Measurements from ENCODE around the gene AKAP8L. TPM values are rescaled to one million over a fixed set of nuclear protein-coding genes. Genes with fewer than 3 reads are reported as not detected.

AKAP8L gene
- total RNA-seq, 4 donors from 2014 or later: 82.4 to 157 (median 117) TPM

DNA sequence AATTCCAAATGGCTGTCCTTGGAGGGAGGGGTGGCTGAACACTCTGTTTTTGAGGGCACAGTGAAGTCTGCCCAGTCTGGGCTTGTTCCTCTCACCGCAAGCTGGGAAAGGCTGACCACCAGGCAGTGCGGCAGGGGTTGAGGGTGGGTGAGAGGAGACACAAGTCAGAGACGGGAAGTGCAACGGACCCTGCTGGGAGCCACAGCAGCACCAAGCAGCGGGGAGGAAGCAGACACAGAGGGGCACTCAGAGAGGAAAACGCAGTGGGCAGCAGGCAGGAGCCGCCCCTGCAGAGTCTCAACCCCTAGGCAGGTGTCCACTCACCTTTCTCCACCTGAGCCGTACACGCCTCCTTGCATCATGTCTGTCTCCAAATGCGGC is 15.6 kb downstream of the AKAP8L start:
- peak overlapping the region in 1 of 2 donors; percentile 76 for H3K27ac ChIP-seq
- intact Hi-C loops (cut with DNase I; ENCODE audit: low total_unique reads): no loop called here
- H3K27me3 ChIP-seq: no peaks in the 10 kb centered on the region
- peaks cover 0 to 22% of the 10 kb centered on the region in 2 donors for H3K4me1 ChIP-seq
- no peaks in the 10 kb centered on the region for H3K9me3 ChIP-seq
- DNase-seq: no peak
- no peaks in the 10 kb centered on the region for H3K36me3 ChIP-seq
- TF ChIP-seq POLR2A (IDR thresholded peaks at IDR 0.05): no peak
- TF ChIP-seq CTCF (IDR thresholded peaks at IDR 0.05): no peak
- no peak overlapping the region for H3K4me3 ChIP-seq

- peak overlapping the region in 1 of 2 donors; percentile 76 for H3K27ac ChIP-seq
- no peaks in the 10 kb centered on the region for H3K9me3 ChIP-seq
- no peak for DNase-seq
- H3K4me1 ChIP-seq: peaks cover 0 to 22% of the 10 kb centered on the region in 2 donors
- intact Hi-C loops (cut with DNase I; ENCODE audit: low total_unique reads): no loop called here
- no peaks in the 10 kb centered on the region for H3K27me3 ChIP-seq
- TF ChIP-seq POLR2A (IDR thresholded peaks at IDR 0.05): no peak
- TF ChIP-seq CTCF (IDR thresholded peaks at IDR 0.05): no peak
- H3K4me3 ChIP-seq: no peak overlapping the region
- no peaks in the 10 kb centered on the region for H3K36me3 ChIP-seq
These were observed 16.2 kb downstream of the AKAP8L start for GRCh38 chr19:15402411-15403150.

DNA sequence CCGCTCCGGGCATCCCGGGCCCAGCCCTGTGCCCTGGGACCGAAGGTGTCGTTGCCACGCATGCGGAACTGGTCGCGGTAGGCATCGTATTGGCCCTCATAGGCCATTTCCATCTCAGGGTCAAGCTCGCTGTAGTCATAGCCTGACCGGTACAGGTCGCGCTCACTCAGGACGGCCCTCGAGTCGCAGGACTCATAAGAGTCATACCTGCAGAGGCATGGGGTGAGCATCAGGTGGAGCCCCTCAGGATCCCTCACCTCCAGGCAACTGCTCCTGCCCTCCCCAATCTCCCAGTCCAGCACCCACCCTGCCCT is 17.4 kb downstream of the AKAP8L start:
- Histone ChIP-seq H3K36me3 (no peaks in the 10 kb centered on the region), H3K27ac (no peak overlapping the region), H3K27me3 (no peaks in the 10 kb centered on the region), H3K4me3 (no peak overlapping the region), H3K4me1 (peaks cover 0 to 22% of the 10 kb centered on the region in 2 donors), H3K9me3 (no peaks in the 10 kb centered on the region)
- intact Hi-C loops (cut with DNase I; ENCODE audit: low total_unique reads): no loop called here
- TF ChIP-seq POLR2A (IDR thresholded peaks at IDR 0.05) (no peak), CTCF (IDR thresholded peaks at IDR 0.05) (no peak)
- no peak for DNase-seq

DNA sequence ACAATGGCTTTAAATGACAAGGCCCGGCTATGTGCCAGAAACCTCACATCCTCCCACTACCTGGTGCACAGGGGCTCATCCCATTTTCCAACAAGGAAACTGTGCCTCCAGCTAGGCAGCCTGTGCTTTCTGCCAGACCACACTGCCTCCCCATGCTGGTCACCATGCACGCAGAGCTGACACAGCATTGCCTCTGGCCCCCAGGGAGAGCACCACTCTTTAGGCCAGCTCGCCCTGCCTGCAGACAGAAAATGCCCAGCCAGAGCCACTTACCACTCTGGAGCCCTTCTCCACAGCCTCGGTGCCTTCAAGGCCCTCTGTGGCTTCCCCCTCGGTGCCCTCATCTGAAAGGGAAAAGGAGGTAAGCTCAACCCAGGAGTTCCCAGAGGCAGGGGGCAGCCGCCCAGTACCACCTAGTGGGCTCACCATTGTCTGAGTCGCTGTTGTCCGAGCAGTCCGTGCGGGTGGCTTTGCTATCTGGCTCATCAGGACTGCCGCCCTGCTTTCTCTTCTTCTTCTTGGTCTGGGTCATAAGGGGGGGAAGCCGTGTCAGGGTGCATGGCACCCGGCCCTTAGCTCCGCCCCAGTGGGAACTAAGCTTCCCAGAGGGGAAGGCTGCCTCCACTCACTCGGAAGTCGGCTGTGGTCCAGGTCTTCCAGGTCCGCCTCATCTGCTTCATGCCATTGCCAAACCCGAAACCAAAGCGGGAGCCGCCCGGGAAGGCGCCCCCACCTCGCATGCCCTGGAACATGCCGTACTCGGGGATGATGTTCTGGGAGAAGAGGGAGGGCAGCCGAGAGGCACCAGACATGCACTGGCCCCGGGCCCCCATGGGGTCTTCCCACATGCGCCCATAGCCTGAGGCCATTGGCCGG is 18.0 kb downstream of the AKAP8L start:
- intact Hi-C loops (cut with DNase I; ENCODE audit: low total_unique reads): no loop called here
- H3K27ac ChIP-seq: peak overlapping the region in 1 of 2 donors; percentile 15
- DNase-seq: peak in 1 of 2 donors; percentile 42
- TF ChIP-seq CTCF (IDR thresholded peaks at IDR 0.05) (no peak), POLR2A (IDR thresholded peaks at IDR 0.05) (no peak)
- H3K27me3 ChIP-seq: no peaks in the 10 kb centered on the region
- H3K4me3 ChIP-seq: no peak overlapping the region
- H3K4me1 ChIP-seq: peaks cover 0 to 22% of the 10 kb centered on the region in 2 donors
- H3K36me3 ChIP-seq: no peaks in the 10 kb centered on the region
- H3K9me3 ChIP-seq: no peaks in the 10 kb centered on the region

DNA sequence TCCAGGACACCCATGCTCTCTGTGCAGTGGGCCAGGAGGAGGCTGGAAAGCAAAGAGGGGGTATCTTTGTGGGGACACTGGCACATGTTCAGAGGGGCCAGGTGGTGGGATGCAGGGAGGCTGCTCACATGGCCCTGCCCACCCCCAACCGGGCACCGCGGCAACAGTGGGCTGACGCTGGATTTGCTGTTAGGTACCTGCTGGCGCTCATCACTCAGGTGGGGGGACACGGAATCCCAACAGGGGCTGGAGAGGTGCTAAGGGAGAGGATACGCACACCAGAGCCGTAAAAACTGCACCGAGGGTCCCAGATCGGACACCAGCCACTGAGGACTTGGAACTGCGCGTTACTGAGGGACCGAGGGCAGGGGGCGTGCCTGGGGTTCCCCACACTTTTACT is 19.2 kb downstream of the AKAP8L start:
- TF ChIP-seq CTCF (IDR thresholded peaks at IDR 0.05): no peak
- Histone ChIP-seq H3K27me3 (no peaks in the 10 kb centered on the region), H3K27ac (no peak overlapping the region), H3K4me1 (peaks cover 0 to 17% of the 10 kb centered on the region in 2 donors), H3K9me3 (no peaks in the 10 kb centered on the region), H3K4me3 (no peak overlapping the region), H3K36me3 (no peaks in the 10 kb centered on the region)
- DNase-seq: no peak
- intact Hi-C loops (cut with DNase I; ENCODE audit: low total_unique reads): no loop called here
